Uterus (tissue), 2 donors: ENCODE data around the gene JMJD8.

Source experiments
- CTCF ChIP-seq, 4 experiments: fragments of 200-600 bp in 2 of 4; fragments of 450-650 bp in 2 of 4; sonication (generic) in 2 of 4; IDR thresholded peaks; one replicate each; pipeline ENCODE4 v1.5.1; 2016 to 2019; ENCODE audit warnings: antibody characterized with exemption in 4 of 4, mild to moderate bottlenecking in 2 of 4, moderate library complexity in 1 of 4
- POLR2A ChIP-seq, 2 donors: fragments of 450-650 bp; IDR thresholded peaks; one replicate each; pipeline ENCODE4 v1.6.1; 2016; ENCODE audit warnings: antibody characterized with exemption in 2 of 2, mild to moderate bottlenecking in 1 of 2, moderate library complexity in 1 of 2

GRCh38 chr16:722835-723633, 38.9 kb upstream of the JMJD8 start:
- TF ChIP-seq CTCF (IDR thresholded peaks at IDR 0.05) (no peak), POLR2A (IDR thresholded peaks at IDR 0.05) (no peak)
